Stimulated activated CD8-positive, alpha-beta memory T cell treated with anti-CD3 and anti-CD28 coated beads, Interleukin-15, amount 100 ng/mL, for 1 hour (primary cell): ENCODE results near the gene RANBP17.
"Not testable (repeated sequence)": the region's sequence is repeated elsewhere in the genome, so short reads cannot be mapped to it uniquely, and the experiment has no call there.

Source experiments
- DNase-seq: peaks from one replicate; pipeline ENCODE4 v3.0.0-alpha.2; 2020; ENCODE audit warnings: low read depth

RANBP17 gene

GRCh38 chr5:170945275-170945674 lies 83.5 kb downstream of the RANBP17 start:
- no peak for DNase-seq

GRCh38 chr5:170960567-170960966 lies 98.7 kb downstream of the RANBP17 start:
- DNase-seq: no peak

GRCh38 chr5:170963521-170963920 lies 101.7 kb downstream of the RANBP17 start:
- no peak for DNase-seq

GRCh38 chr5:170974461-170974860 lies 112.6 kb downstream of the RANBP17 start:
- DNase-seq: no peak

DNA sequence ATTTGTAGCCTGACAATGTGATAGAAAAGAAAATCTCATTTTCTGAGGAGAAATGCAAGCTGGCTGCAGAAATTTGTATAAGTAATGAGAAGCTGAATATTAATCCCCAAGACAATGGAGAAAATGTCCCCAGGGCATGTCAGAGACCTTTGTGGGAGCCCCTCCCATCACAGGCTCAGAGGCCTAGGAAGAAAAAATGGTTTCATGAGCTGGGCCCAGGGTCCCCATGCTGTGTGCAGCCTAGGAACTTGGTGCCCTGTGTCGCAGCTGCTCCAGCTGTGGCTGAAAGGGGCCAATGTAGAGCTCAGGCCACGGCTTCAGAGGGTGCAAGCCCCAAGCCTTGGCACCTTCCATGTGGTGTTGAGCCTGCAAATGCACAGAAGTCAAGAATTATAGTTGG lies 118.4 kb downstream of the RANBP17 start:
- DNase-seq: not testable (repeated sequence)

DNA sequence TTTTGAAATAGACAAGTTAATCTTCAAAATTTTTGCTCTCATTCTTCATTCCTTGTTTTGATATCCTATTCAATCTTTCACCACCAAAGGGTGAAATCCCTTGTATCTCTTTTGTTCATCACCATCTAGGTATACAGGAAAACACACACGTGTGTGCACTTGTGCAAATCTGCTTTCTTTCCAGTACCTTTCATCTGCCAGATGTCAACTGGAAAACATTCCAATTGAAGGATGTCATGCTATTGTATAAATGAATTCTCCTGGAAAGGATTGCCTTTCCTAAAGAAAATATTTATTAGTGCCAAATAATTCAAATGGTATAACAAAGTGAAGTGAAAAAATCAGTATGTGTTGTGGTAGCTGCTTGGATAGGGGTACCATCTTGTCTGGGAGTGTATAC lies 123.7 kb downstream of the RANBP17 start:
- no peak for DNase-seq

GRCh38 chr5:170986598-170986997 lies 124.8 kb downstream of the RANBP17 start:
- DNase-seq: no peak

DNA sequence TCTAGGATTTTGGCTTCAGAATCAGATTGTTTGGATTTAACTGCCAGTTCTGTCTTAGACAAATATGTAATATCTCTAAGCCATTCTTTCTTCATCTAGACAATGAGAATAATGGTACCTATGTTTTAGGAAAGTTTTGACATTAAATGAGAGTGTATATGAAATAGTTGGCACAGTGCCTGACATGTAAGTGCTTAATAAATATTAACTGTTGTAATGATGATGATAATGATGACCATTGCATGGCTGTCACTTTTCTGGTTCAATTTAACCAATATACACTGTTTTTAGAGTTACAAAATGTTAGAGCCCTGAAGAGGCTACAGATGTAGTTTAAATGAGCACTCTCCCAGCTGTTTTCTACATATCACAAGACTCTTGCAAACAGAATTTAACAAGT lies 131.7 kb downstream of the RANBP17 start:
- DNase-seq: no peak

- no peak for DNase-seq
Measured at GRCh38 chr5:171010086-171010485, 148.3 kb downstream of the RANBP17 start.

DNA sequence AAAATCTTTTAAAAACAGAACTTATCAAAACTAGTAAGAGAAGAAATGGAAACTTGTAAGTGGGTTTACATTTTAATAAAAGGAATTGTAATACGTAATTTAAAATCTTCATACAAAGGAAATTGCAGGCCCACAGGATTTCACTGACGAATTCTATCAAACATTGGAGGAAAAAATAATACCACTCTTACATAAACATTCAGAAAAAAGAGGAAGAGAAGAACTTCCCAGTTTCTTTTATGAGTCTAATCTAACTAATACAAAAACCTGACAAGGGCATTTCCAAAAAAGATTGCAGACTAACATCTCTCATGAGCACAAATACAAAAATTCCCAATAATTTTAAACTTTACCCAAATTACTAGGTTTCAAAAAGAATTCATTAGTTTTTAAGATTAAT lies 149.0 kb downstream of the RANBP17 start:
- no peak for DNase-seq

- no peak for DNase-seq
Measured at GRCh38 chr5:171023508-171023907, 161.7 kb downstream of the RANBP17 start.

DNA sequence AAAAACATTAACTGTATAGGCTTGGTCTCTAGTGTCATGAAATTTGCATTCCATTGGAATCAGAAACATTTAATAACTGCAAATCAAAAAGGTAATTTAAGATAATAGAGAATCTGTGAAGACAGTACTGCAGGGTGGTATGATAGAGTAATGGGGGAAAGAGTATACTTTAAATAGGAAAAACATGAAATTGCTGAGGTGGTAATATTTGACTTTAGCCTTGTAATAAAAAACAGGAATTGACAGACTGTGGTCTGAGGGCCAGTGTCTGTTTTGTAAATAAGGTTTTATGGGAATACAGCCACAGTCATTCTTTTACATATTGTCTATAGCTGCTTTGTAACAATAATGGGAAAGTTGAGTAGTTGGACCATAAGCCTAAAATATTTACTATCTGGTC lies 162.3 kb downstream of the RANBP17 start:
- DNase-seq: no peak

DNA sequence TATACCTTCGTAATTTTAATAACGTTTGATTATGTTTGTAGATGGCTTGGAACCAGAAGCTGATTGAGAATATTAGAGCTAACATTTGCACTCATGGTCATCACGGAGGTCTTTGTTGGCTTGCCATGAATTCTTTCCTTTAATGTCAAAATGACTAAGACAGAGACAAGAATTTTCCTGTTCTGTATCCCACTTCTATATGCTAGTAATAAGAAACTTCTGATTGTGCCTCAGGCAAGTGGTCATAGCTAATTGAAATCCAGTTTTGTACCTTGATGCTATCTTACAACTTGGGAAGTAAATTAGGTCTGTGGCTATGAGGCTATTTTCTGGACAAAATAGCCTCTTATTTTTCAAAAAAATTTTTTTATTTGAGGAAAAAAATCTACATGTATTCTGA lies 167.6 kb downstream of the RANBP17 start:
- no peak for DNase-seq

GRCh38 chr5:171031977-171032376 lies 170.2 kb downstream of the RANBP17 start:
- no peak for DNase-seq

- no peak for DNase-seq
Measured at GRCh38 chr5:171032435-171032973, 170.7 kb downstream of the RANBP17 start.

DNA sequence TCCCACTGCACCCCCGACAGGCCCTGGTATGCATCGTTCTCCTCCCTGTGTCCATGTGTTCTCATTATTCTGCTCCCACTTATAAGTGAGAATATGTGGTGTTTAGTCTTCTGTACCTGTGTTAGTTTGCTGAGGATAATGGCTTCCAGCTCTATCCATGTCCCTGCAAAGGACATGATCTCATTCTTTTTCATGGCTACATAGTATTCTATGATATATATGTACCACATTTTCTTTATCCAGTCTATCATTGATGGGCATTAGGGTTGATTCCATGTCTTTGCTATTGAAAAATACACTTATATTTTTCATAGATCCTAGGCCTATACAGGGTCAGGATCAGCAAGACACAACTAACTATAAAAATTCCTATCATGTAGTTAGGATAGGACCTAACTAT lies 180.1 kb downstream of the RANBP17 start:
- DNase-seq: not testable (repeated sequence)

- DNase-seq: no peak
Measured at GRCh38 chr5:171050916-171051315, 189.1 kb downstream of the RANBP17 start.

DNA sequence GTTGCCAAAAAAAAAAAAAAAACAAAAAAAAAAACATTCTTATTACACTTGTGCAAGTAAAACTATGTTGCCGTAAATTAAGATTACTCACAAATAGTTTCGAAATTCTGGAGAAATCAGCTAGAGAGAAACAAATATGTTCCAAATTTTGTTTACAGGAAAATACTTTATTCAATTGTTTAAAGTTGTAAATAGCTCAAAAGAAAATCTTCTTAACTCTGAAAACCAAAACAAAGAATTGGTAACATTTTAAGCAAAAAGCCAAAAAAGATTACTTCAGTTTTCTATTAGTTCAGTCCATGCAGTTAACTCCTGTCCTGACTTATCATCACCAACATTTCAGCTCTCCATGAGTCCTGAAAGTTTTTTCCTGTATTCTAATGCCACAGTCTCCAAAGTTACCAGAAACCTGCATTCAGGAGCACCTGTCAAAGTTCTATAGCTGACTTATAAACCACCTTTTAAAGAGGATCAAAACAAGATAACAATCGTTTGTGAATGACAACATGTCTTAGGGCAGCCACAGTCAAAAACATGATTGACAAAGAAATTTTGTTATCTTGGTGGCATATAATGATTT lies 194.1 kb downstream of the RANBP17 start:
- DNase-seq: no peak

GRCh38 chr5:171067540-171068130 lies 205.8 kb downstream of the RANBP17 start:
- no peak for DNase-seq

DNA sequence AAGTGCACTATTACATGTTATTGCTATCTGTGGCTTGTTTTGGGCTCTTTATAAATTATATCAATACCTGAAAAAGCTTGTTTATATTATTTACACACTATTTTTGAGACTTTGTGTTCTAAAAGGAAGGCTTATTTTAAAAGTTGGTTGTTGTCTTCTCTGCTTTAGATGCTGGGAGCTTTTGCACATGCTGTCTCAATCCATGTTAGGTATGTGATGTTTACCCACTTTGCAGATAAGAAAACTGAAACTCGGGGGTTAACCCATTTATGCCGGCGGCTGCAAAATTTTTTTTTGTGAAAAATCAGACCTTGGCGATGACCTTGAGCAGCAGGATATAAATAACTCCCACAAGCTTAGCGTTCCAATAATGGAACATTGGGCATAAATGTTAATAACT lies 212.9 kb downstream of the RANBP17 start:
- DNase-seq: no peak

GRCh38 chr5:171080186-171080938 lies 218.5 kb downstream of the RANBP17 start:
- no peak for DNase-seq

GRCh38 chr5:171081319-171081718 lies 219.5 kb downstream of the RANBP17 start:
- DNase-seq: no peak

GRCh38 chr5:171092194-171092593 lies 230.4 kb downstream of the RANBP17 start:
- DNase-seq: no peak
